Esophagus muscularis mucosa (tissue), 4 donors: ENCODE data around the gene NRP1. TPM values are rescaled to one million over a fixed set of nuclear protein-coding genes. Genes with fewer than 3 reads are reported as not detected.

ENCODE experiments used
- DNase-seq: peaks from one replicate; pipeline ENCODE4 v3.0.0-alpha.2; 2017; ENCODE audit errors: extremely low spot score
- H3K27ac ChIP-seq, 4 donors: fragments of 200-600 bp; sonication (generic); replicated peaks in 1 of 4; 1 replicate in 3 of 4; 2 replicates in 1 of 4; pipeline ENCODE4 v1.5.1; 2016 to 2019; ENCODE audit warnings: mild to moderate bottlenecking in 1 of 4
- H3K27me3 ChIP-seq, 4 donors: fragments of 200-600 bp; sonication (generic); one replicate each; pipeline versions ENCODE4 v1.5.1 to v1.6.0; 2016 to 2019
- H3K36me3 ChIP-seq, 4 donors: fragments of 200-600 bp; sonication (generic); one replicate each; pipeline ENCODE4 v1.5.1; 2016 to 2019
- H3K4me1 ChIP-seq, 4 donors: fragments of 200-600 bp; sonication (generic); one replicate each; pipeline ENCODE4 v1.5.1; 2016 to 2019
- H3K4me3 ChIP-seq, 4 donors: fragments of 200-600 bp; sonication (generic); 1 replicate in 2 of 4; 2 replicates in 2 of 4; pipeline ENCODE4 v1.5.1; 2016 to 2019; ENCODE audit warnings: mild to moderate bottlenecking in 4 of 4, moderate library complexity in 1 of 4
- H3K9me3 ChIP-seq, 4 donors: fragments of 200-600 bp; sonication (generic); 1 replicate in 3 of 4; 2 replicates in 1 of 4; pipeline ENCODE4 v1.5.1; 2016 to 2019
- CTCF ChIP-seq, 3 experiments: fragments of 200-600 bp in 2 of 3; fragments of 450-650 bp in 1 of 3; sonication (generic) in 2 of 3; IDR thresholded peaks; one replicate each; pipeline ENCODE4 v1.5.1; 2017 to 2019; ENCODE audit warnings: antibody characterized with exemption in 3 of 3, mild to moderate bottlenecking in 2 of 3, moderate library complexity in 1 of 3
- EP300 ChIP-seq: sonication (generic); formaldehyde crosslinking; IDR thresholded peaks from one replicate; pipeline ENCODE4 v1.6.1; 2017; ENCODE audit warnings: antibody characterized with exemption
- POLR2A ChIP-seq: fragments of 450-650 bp; IDR thresholded peaks from one replicate; pipeline ENCODE4 v1.6.1; 2017; ENCODE audit warnings: antibody characterized with exemption, moderate library complexity, mild to moderate bottlenecking, low read depth
- POLR2AphosphoS5 ChIP-seq, 2 donors: sonication (generic); formaldehyde crosslinking; IDR thresholded peaks; one replicate each; pipeline ENCODE4 v1.6.1; 2017; ENCODE audit warnings: antibody characterized with exemption in 2 of 2
- WGBS: methylation state at CpG from one replicate; pipeline ENCODE4 v1.1.5; 2018; 5-methylcytosine and 5-hydroxymethylcytosine counted together
- intact Hi-C: fragments of 100-400 bp; cut with DNase I; formaldehyde crosslinking; loops from one replicate; pipeline ENCODE4 v1.15.1; 2023
- total RNA-seq, 4 donors: library from RNA; depleted of rRNA; stranded (reverse); fragments of >200 nt; gene quantifications; one replicate each; pipeline versions ENCODE4 v1.1.0 to v1.2.1, GENCODE V29; 2016

Gene NRP1
- total RNA-seq, 4 donors from 2014 or later = 36.5 to 64.4 (median 54.1) TPM

- TF ChIP-seq POLR2AphosphoS5 (IDR thresholded peaks at IDR 0.05) (no peak), CTCF (IDR thresholded peaks at IDR 0.05) (no peak), POLR2A (no peak)
- H3K4me3 ChIP-seq = no peak overlapping the region
- intact Hi-C loops = no loop called here
- 91% methylated on average over 4 of the region's 4 CpGs for WGBS
- H3K36me3 ChIP-seq = peaks cover 0 to 68% (median 33%) of the 10 kb centered on the region in 4 donors
- no peak overlapping the region for H3K27ac ChIP-seq
- H3K27me3 ChIP-seq = no peaks in the 10 kb centered on the region
- peaks cover 15 to 27% (median 24%) of the 10 kb centered on the region in 4 donors for H3K4me1 ChIP-seq
- DNase-seq = no peak
- H3K9me3 ChIP-seq = no peaks in the 10 kb centered on the region
Measured at GRCh38 chr10:33265621-33266020, 68.8 kb downstream of the NRP1 start.

GRCh38 chr10:33263453-33263852 is 71.0 kb downstream of the NRP1 start:
- no peak for DNase-seq
- 80% methylated on average over 4 of the region's 4 CpGs for WGBS
- Histone ChIP-seq H3K36me3 (peaks cover 0 to 57% (median 27%) of the 10 kb centered on the region in 4 donors), H3K9me3 (no peaks in the 10 kb centered on the region), H3K27ac (peak overlapping the region in 1 of 4 donors; percentile 29), H3K27me3 (no peaks in the 10 kb centered on the region), H3K4me1 (peaks cover 13 to 21% (median 17%) of the 10 kb centered on the region in 4 donors), H3K4me3 (no peak overlapping the region)
- intact Hi-C loops = no loop called here
- TF ChIP-seq CTCF (IDR thresholded peaks at IDR 0.05) (no peak), EP300 (no peak), POLR2A (no peak), POLR2AphosphoS5 (IDR thresholded peaks at IDR 0.05) (no peak)

GRCh38 chr10:33262871-33263270 is 71.6 kb downstream of the NRP1 start:
- H3K27me3 ChIP-seq = no peaks in the 10 kb centered on the region
- TF ChIP-seq POLR2AphosphoS5 (IDR thresholded peaks at IDR 0.05) (no peak), POLR2A (no peak), EP300 (no peak), CTCF (IDR thresholded peaks at IDR 0.05) (no peak)
- H3K36me3 ChIP-seq = peaks cover 0 to 57% (median 27%) of the 10 kb centered on the region in 4 donors
- intact Hi-C loops = no loop called here
- H3K27ac ChIP-seq = no peak overlapping the region
- no peak for DNase-seq
- H3K4me3 ChIP-seq = no peak overlapping the region
- no peaks in the 10 kb centered on the region for H3K9me3 ChIP-seq
- peaks cover 13 to 21% (median 17%) of the 10 kb centered on the region in 4 donors for H3K4me1 ChIP-seq
- WGBS = 54% methylated on average over 3 of the region's 3 CpGs

GRCh38 chr10:33260403-33261149 is 73.9 kb downstream of the NRP1 start:
- no peak overlapping the region for H3K27ac ChIP-seq
- intact Hi-C loops = no loop called here
- no peak for DNase-seq
- H3K4me3 ChIP-seq = no peak overlapping the region
- 91% methylated on average over 5 of the region's 5 CpGs for WGBS
- peaks cover 0 to 72% (median 33%) of the 10 kb centered on the region in 4 donors for H3K36me3 ChIP-seq
- H3K27me3 ChIP-seq = no peaks in the 10 kb centered on the region
- peaks cover 11 to 14% (median 13%) of the 10 kb centered on the region in 4 donors for H3K4me1 ChIP-seq
- TF ChIP-seq CTCF (IDR thresholded peaks at IDR 0.05) (no peak), EP300 (no peak), POLR2AphosphoS5 (IDR thresholded peaks at IDR 0.05) (no peak)
- H3K9me3 ChIP-seq = no peaks in the 10 kb centered on the region
